GM19438 (cell line): ENCODE measurements around the gene HERPUD2.
A peak's percentile ranks its signal among the peaks of the same experiment; 100 is the strongest.
"Not testable (repeated sequence)": the region's sequence is repeated elsewhere in the genome, so short reads cannot be mapped to it uniquely, and the experiment has no call there.

Experiments used
- ATAC-seq: cut with Tn5 transposase; IDR thresholded peaks from one replicate; pipeline ENCODE4 v1.9.1; 2021; ENCODE audit warnings: low read depth; ENCODE audit not compliant: unreplicated experiment

HERPUD2 gene

GRCh38 chr7:35714862-35715261 lies 19.9 kb upstream of the HERPUD2 start:
- no peak for ATAC-seq

GRCh38 chr7:35714407-35714806 lies 19.5 kb upstream of the HERPUD2 start:
- no peak for ATAC-seq

- ATAC-seq: no peak
These were observed 17.8 kb upstream of the HERPUD2 start for GRCh38 chr7:35712563-35713226.

- no peak for ATAC-seq
These were observed 12.5 kb upstream of the HERPUD2 start for GRCh38 chr7:35707422-35707821.

- no peak for ATAC-seq
These were observed 11.1 kb upstream of the HERPUD2 start for GRCh38 chr7:35705932-35706461.

- ATAC-seq: no peak
These were observed 9.3 kb upstream of the HERPUD2 start for GRCh38 chr7:35704261-35704660.

- ATAC-seq: no peak
These were observed 7.6 kb upstream of the HERPUD2 start for GRCh38 chr7:35702541-35702940.

GRCh38 chr7:35701287-35701900 lies 6.5 kb upstream of the HERPUD2 start:
- no peak for ATAC-seq

GRCh38 chr7:35700865-35701264 lies 5.9 kb upstream of the HERPUD2 start:
- ATAC-seq: no peak

GRCh38 chr7:35700333-35700732 lies 5.4 kb upstream of the HERPUD2 start:
- ATAC-seq: no peak

- ATAC-seq: no peak
These were observed 4.9 kb upstream of the HERPUD2 start for GRCh38 chr7:35699796-35700305.

GRCh38 chr7:35698382-35698781 lies 3.4 kb upstream of the HERPUD2 start:
- ATAC-seq: not testable (repeated sequence)

- no peak for ATAC-seq
These were observed 2.7 kb upstream of the HERPUD2 start for GRCh38 chr7:35697414-35698175.

- ATAC-seq: no peak
These were observed 1.1 kb upstream of the HERPUD2 start for GRCh38 chr7:35695987-35696386.

GRCh38 chr7:35695473-35695850 lies 527 bp upstream of the HERPUD2 start:
- ATAC-seq: no peak

- ATAC-seq: peak; percentile 16
These were observed 663 bp downstream of the HERPUD2 start for GRCh38 chr7:35694161-35694783.

GRCh38 chr7:35691827-35692307 lies 3.1 kb downstream of the HERPUD2 start:
- no peak for ATAC-seq

GRCh38 chr7:35691366-35691765 lies 3.6 kb downstream of the HERPUD2 start:
- ATAC-seq: no peak

GRCh38 chr7:35690614-35691013 lies 4.3 kb downstream of the HERPUD2 start:
- ATAC-seq: not testable (repeated sequence)

- ATAC-seq: no peak
These were observed 9.2 kb downstream of the HERPUD2 start for GRCh38 chr7:35685781-35686180.
